Fibroblast of skin of back (primary cell): ENCODE results near the gene SNX30.

ENCODE experiments used
- DNase-seq: peaks from one replicate; pipeline ENCODE4 v3.0.0-alpha.2; 2013

SNX30 gene

GRCh38 chr9:112783551-112783954, 33.0 kb downstream of the SNX30 start:
- DNase-seq: no peak

GRCh38 chr9:112784020-112784785, 33.6 kb downstream of the SNX30 start:
- DNase-seq: peak; percentile 44

DNA sequence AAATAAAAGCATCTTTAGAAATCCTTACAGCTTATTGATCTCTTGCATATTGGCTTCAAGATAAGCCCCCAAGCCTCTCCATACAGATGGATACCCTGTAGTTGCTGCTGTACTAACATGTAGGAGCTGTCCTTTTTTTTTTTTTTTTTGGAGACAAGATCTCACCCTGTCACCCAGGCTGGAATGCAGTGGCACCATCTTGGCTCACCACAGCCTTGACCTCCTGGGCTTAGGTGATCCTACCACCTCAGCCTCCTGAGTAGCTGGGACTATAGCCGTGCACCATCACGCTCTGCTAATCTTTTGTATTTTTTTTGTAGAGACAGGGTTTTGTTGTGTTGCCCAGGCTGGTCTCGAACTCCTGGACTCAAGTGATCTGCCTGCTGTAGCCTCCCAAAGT, 35.4 kb downstream of the SNX30 start:
- DNase-seq: no peak

GRCh38 chr9:112786829-112787520, 36.4 kb downstream of the SNX30 start:
- no peak for DNase-seq

- no peak for DNase-seq
Measured at GRCh38 chr9:112787978-112788377, 37.4 kb downstream of the SNX30 start.

DNA sequence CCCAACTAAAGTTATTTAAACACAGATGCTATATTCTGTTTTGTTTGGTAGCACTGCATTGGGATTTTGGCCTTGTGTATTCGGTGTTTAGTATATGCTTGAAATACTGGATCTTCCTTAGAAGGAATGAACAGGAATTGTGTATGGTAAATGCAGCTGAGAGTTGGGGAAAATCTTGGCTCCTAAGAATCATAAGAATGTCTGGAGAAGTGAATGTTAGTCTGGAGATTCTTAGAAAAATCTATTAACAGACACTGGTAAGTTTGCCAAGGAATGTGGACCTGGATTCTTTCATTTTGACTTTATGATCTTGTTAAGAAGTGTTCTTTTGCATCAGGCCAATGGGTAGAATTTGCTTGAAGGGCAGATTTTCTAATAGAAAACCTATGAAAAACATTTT, 38.9 kb downstream of the SNX30 start:
- peak; percentile 78 for DNase-seq

DNA sequence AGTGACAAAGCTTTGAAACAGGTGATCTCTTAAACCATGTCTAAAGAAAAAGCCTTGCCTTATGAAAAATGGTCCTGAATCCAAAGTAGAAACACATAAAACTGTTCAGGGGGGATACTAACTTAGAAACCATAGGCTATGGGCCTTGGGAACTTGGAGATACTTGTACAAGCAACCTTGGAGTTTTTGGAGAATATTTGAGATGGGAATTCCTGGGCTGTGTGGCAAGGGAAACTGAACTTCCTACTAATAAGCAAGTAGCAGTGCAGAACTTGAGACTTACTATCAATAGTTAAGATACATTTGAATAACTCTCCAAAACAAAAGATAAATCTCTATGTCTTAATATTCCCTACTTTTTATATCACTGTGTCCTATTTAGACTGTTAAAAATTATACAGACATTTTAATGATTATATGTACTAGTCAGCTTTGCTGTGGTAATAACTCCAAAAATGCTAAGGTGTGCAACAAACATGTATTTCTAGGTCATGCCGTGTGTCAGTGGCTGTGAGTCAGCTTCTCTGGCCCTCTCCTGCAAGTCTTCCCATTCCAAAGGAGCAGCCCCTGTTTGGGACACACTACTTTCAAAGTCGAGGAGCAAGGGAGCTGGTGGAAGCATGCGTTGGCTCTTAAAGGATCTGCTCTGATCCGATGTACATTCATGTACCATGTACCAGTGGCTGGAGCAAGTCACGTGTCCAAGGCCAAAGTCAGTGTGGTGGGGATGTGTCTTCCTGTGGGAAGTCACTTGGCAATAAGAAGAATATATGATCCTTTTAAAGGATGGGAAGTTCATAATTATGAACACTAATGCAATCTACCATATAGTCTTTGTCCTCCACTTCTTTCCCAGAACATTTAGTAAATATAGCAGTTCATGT, 39.6 kb downstream of the SNX30 start:
- no peak for DNase-seq

- no peak for DNase-seq
Measured at GRCh38 chr9:112792670-112793069, 42.1 kb downstream of the SNX30 start.

GRCh38 chr9:112793213-112793810, 42.8 kb downstream of the SNX30 start:
- DNase-seq: peak; percentile 57

DNA sequence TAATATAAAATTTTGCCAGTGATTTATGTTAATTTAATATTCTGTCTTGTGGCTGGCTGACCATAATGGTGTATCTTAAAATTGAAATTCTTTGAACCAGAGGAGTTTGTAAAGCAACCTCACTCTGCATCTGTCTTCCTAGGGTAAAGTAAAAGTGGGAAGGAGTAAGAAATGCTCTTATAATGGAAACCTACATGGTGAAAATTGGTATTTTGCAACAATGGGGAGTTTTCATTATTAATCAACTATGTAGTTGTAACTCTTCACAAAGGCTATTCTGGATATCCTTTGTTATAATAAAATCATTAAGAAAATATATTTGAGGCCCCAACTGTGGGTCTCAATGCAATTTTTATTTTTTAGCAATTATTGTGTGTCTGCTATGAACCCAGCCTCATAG, 44.2 kb downstream of the SNX30 start:
- no peak for DNase-seq

GRCh38 chr9:112795921-112796320, 45.4 kb downstream of the SNX30 start:
- no peak for DNase-seq

GRCh38 chr9:112796485-112796884, 45.9 kb downstream of the SNX30 start:
- DNase-seq: no peak

DNA sequence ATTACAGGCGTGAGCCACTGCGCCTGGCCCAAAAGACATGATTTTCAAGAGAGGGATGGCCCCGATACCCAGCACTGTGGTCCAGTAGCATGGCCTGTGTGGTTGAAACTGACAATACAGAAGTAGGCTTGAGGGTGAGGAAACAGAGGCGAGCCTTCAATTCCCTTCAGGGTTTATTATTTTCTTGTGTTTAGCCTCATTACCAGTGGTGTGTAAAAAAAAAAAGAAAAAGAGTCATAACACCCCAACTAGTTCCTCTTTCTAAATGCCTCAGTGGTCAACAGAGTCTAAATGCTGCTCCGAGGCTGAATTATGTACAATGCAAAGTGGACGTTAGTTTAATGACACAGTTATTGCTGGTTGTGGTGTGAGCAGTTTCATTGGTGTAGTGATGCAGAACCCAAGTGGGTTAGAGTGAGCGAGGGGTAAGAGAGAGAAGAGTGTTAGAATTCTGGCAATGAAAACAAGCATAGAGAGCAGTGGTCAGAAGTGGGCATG, 58.8 kb downstream of the SNX30 start:
- DNase-seq: no peak

DNA sequence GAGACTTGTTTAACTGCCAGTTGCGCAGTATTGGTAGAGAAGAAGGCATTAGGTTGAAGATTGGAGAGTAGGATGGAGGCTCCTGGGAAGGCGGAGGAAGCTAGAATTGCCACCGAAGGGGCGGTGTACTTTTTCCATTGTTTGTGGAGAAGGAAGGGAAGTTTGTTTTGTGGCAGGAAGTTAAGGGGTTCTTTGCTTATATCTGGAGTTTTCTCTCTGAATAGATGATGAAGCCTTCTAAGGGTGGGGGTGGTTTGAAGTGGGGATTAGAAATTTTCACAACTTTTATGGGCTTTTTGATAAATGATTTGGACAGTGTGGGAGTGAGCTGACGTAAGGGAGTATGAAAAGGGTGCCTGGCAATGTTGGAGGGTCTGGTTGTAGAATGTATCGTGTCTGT, 59.3 kb downstream of the SNX30 start:
- DNase-seq: no peak

- DNase-seq: no peak
Measured at GRCh38 chr9:112810696-112811490, 60.3 kb downstream of the SNX30 start.

GRCh38 chr9:112811518-112811917, 61.0 kb downstream of the SNX30 start:
- no peak for DNase-seq

GRCh38 chr9:112815868-112816267, 65.3 kb downstream of the SNX30 start:
- no peak for DNase-seq

DNA sequence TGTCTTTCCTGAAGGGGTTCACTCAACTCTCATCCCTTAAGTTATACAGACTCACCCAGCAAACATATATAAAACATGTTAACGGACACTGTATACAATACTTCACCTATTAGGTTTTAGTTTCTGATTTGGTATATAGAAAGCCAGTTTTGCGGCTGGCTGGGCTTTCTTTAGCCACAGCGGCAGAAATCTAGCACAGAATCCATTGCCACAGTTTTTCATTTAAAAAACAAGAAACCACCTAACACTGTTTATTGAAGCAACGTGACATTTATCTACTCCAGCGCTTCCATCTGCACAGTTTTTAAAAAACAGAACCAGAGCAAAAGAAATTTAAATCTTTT, 67.3 kb downstream of the SNX30 start:
- no peak for DNase-seq

DNA sequence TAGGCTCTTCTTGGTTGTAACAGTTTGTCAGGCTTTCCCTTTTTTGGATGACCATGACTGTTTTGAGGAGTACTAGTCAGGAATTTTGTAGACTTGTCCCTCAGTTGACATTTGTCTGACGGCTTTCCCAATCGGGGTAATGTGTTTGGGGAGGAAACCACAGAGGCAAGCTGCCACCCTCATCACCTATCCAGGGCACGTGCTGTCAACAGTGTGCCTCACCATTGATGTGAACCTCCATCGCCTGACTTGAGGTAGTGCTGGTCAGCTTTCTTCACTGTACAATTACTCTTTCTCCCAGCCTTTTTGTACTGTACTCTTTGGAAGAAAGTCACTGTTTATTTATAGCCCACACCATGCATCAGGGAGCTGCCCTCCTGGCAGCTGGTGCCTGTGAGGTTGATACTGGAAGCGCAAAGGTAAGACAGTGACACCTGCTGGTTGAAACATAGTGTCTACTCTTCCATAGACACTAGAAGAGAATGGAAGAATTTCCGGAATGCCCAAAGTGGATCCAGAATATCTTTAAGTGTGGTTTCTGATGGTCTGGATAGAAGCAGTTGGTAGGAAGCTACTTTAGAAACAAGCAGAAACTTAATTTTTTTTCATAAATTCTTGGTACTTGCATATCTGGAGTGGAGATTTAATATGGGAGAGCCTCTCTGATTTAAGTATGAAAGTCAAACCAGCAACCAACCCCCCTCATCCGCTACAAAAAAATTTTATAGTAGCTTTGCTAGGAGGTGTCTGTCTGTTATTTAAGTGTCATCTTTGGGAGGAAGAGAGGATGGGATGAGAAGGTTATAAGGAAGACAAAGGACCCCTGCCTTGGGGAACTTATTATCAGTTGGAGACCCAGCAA, 69.3 kb downstream of the SNX30 start:
- DNase-seq: peak; percentile 73

GRCh38 chr9:112820881-112821280, 70.3 kb downstream of the SNX30 start:
- DNase-seq: peak; percentile 90

- DNase-seq: no peak
Measured at GRCh38 chr9:112822618-112823017, 72.1 kb downstream of the SNX30 start.
